ENCODE measurements around the gene SPACA9.

Gene SPACA9

DNA sequence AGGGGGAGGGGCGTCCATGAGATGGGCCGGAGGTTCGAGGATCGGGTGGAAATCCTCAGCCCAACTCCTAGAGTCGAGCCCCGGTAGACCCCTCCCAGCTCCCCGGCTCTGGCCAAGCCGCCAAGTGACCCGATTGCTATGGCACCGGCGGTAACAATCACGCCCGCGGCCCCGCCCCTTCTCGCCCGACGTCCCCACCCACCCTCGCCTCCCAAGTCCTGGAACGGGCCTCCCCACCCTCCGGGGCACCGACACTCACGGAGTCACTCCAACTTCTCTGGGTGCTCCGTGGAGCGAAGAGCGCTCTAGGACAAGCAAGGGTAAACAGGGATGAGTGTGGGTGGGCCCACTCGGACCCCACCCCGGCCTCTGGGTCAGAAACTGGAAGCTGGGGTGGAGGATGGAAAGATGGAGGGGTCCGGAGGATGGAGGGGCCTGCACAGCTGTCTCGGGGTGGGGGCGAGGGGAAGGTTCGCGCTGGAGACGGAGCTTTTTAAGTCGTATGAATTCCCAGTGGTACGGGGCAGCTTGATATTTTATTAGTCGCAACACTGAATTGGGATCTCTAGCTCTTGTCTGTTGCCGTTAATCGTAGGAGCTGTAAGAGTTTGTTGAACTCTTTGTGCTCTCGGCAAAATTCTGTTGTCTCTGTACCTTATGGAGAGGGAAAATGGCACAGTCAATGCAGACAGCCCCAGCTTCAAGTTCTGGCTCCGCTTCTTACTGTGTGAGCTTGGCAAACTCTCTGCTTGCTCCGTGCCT is at the start of gene SPACA9:
Gene SPACA9 (plus strand): TSS at position 204 of the 762 bp plus-strand sequence. CDS start 5,050 bp downstream, outside the sequence.
- in situ Hi-C loops (cut with MboI; ENCODE audit: low sequenced_read_pairs): no loop called here

DNA sequence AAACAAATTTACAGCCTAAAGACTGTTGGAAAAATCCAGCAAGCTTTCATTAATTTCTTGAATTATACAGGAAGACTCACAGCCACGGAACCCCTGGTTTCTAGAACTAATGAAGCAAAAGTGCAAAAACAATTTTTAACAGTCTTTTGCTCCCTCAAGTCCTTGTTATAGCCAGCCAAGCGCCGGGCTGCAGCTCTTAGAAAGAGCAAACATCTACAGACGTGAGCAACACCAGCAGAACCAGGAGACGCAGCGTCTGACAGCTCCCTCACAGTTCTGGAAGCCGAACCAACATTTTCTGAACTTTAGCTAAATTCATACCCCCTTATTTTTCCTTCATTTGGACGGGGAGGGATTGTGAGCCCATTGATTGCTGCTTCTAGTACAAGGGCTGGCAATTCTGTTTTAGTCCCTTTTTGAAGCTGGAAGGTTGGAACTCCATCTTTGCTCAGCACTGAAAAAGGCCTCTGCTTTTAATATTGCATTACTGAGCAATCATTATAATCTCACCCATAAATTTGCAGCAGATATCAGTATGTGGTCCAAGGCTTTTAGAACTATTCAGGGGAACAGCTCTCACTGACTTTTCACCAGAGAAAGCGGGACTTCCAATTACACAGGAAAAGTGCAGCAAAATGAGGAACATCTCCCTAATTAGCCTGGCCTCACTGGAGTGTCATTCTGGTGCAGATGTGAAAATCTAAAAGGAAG is 46.4 kb upstream of the SPACA9 start:
- in situ Hi-C loops (cut with MboI; ENCODE audit: low sequenced_read_pairs): no loop called here

DNA sequence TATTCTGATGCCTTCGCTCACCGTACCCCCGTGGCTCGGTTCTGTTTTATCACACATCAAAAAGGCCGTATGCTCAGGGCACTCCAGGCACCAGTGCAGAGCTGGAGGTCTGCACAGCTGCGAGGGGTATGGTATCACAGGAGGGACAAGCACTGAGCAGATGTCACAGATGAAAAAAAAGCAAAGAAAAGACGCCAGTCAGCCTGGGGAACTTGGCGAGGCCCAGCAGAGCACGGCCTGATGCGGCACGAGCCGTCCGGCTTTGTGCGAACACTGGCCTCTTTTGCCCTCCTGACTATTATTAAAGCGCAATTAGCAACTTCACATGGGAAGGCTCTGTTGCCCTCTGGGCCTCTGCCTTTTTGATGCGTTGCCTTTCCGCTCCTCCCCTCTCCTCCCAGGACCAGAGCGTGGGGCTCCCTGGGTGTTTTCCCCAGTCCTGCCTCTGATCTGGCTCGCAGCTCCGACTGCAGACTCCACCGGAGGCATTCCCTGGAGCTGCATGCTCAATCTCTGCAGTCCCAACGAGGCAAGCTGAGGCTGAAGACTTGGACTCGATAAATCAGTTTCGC is 45.1 kb upstream of the SPACA9 start:
- in situ Hi-C loops (cut with MboI; ENCODE audit: low sequenced_read_pairs): no loop called here

DNA sequence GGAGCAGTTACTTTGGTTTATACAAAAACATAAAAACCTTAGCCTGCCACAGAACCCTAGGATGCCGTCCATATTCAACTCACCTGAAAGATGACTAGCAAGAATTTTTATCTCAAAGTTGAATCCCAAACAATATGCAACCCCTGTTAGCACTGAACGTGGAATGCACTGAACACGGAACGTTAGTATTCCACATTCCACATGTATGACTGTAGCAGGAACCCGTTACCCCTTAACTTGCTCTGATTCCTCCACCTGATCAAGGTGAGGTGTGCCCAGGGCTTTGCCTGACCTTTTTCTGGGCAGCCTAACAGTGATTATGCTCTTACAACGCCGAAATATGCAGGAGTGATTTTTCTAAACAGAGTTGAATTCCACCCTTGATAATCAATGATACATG is 44.4 kb upstream of the SPACA9 start:
- in situ Hi-C loops (cut with MboI; ENCODE audit: low sequenced_read_pairs): no loop called here

DNA sequence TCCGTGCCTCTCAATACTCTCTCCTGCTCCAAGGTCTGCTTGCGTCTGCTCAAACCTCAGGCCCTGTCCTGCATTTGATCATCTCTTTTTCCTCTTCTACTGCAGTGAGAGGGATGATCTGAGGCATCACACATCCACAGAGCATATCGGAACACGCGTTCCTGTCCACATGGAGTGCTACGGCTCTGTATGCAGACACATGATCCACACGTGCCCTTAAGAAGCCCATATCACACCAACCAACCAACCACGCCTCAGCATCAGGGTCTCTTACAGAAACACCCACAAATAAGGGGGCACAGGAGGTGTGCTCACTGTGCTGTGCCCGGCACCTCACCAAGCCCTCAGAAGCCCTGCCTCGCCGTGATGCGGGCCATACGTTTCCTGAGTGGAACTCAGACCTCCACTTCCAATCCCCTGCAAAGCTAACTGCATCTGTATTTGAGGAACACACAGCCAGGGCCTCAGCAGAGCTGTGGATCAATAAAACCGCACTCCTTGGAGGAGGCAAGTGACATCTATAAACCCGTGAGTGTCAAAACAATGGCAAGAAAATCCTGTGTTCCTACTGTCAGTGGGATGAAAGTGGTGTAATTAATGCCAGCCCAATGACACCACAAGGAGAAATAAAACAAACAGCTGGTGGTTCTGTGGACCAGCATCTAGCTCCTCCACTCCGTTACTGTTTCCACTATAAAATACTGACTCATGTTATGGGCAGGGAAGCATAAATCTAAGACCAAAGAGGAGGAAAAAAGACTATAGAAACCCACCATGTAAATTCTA is 41.0 kb upstream of the SPACA9 start:
- in situ Hi-C loops (cut with MboI; ENCODE audit: low sequenced_read_pairs): no loop called here

DNA sequence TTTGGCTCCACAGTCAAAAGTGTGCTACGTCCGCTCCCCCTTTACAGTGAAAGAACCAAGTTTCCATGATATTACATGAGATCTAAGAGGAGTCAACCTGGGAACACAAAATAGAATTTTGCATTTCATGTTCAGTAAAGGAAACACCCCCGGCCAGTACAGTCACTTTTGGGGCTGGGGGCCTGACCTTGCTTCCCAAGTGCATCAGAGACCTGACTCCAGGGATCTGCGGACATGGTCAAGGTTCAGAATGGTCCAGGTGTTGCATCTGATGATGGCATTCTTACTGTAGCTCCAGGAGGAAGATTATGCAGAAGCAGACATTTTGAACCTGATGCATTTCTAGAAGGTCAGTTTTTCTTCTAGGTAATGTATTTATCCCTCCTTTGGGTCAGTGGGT is 40.4 kb upstream of the SPACA9 start:
- in situ Hi-C loops (cut with MboI; ENCODE audit: low sequenced_read_pairs): no loop called here

DNA sequence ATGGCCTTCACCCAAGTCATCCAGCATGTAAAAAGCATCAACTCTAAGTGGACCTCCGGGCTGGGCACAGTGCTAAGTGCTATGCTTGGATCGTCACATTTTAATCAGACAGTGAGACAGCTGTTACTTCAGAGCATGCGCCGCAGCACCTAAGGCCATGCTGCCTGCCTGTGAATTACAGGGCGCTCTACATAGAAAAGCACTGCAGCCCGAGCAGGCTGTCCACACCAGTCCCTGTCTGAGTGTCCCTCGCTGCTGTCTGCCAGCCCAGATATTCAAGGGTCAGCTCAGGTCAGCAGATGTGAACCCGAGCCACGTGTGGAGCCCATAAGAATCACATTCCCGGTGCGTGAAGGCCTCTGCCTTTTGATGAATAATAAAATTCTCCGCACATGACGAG is 37.7 kb upstream of the SPACA9 start:
- in situ Hi-C loops (cut with MboI; ENCODE audit: low sequenced_read_pairs): no loop called here

DNA sequence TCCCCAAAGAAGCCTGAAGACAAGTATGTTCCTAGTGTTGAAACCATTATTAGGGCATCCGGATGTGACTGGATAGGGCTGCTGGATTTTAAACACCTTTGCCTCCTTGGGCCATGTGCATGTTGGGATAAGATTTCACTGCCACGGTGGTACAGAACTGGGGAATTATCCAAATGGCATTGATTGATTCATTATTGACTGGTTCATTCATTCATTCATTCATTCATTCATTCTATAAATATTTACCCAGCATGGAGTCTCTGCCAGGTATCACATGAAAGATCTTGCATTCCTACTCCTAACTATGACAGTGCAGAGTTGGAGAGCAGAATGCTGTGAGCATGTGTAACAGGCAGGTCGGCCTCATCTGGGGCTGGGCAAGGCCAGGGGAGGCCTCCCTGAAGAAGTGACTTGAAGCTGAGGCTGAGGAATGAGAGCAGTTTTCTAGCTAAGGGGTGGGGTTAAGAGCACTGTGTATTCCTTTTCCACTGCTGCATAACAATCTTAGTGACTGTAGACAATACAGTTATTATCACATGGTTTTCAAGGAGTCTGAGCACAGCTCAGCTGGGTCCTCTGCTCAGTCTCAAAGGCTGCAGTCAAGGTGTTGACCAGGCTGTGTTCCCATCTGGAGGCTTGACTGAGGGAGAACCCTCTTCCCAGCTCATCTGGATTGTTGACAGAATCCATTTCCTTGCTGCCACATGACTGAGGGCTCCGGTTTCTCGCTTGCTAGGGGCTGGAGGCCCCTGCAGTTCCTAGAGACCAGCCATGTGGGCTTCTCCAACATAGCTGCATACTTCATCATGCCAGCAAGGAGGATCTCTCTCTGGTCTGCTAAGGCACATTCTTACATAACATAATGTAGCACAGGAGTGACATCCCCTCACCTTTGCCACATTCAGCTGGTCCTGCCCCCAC is 36.3 kb upstream of the SPACA9 start:
- in situ Hi-C loops (cut with MboI; ENCODE audit: low sequenced_read_pairs): no loop called here

DNA sequence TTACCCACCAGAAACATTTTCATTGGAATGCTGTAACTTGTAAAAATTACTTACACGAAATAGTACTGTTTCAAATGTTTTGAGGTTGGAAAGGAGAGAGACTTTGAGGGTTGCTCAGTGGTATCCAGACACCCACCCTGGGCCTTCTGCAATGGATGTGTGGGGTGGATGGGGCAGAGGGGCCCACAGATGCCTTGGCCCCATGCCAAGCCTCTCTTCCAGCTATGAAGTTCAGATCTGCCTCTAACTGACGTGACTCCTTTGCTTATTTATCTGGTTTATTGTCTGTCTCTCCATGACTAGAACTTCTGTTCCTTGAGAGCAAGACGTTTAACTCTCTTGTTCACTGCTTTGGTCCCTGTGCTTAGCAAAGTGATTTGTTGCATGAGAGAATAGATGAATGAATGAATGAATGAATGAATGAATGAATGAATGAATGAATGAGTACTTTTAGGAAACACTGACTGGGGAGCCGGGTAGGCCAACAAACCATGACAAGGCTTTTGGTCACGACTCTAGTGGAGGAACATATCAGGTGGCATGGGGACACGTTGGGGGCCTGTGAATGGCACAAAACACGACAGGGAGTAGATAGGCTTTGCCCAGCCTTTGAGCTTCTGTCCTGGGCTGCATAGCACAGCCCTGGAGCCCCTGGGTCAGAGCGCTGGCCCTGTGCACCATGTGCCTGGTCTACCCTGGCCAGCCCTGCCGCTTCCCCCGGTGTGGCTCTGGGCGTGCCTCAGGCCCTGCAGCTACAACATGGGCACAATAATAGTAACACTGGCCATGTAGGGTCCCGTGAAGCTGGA is 32.4 kb upstream of the SPACA9 start:
- in situ Hi-C loops (cut with MboI; ENCODE audit: low sequenced_read_pairs): no loop called here

DNA sequence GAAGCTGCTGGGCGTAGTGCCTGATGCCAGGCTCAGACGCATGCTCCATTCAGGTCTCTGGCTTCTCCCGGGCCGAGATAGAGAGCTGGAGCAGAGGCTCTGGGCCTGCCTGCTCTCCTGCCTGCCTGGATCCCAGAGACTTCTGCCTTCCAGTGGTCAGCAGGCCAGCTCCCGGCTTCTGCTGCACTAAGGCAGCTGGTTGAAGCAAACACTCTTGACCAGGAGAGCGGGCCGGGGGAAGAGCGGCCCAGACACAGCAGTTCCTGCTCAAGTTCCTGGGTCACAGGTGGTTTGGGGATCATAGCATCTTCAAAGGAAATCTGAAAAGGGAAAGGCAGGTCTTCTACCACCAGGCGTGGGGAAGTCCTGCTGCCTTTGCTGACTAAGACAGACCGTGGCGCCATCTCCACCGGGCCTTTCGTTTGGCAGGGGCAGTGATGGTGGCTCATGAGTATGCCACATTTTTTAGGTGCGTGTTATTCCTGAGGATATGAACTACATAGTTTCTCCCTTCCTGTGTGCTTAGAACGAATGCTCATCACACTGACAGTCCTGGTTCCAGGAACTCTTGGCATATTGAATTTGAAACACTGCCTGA is 31.7 kb upstream of the SPACA9 start:
- in situ Hi-C loops (cut with MboI; ENCODE audit: low sequenced_read_pairs): no loop called here

DNA sequence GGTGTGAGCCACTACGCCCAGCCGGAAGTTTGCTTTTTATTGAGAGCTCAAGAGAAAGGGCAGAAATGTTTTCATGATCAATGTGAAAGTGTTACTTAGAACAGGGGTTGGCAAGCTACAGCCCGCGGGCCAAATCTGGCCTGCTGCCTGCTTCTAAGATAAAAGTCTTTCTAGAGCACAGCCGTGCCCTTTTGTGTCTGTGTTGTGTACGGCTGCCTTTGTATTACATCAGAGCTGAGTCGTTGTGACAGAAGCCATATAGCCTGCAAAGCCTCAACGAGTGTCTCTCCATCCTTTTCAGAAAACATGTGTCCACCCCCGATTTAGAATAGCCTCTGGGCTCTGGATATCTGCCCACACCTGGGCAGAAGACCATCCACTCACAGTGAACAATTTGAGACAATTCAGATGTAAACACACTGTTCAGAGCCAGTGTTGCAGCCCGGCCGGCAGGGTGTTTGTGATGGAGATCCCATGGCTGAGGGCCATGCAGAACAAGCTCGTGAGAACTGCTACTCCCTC is 29.5 kb upstream of the SPACA9 start:
- in situ Hi-C loops (cut with MboI; ENCODE audit: low sequenced_read_pairs): no loop called here

DNA sequence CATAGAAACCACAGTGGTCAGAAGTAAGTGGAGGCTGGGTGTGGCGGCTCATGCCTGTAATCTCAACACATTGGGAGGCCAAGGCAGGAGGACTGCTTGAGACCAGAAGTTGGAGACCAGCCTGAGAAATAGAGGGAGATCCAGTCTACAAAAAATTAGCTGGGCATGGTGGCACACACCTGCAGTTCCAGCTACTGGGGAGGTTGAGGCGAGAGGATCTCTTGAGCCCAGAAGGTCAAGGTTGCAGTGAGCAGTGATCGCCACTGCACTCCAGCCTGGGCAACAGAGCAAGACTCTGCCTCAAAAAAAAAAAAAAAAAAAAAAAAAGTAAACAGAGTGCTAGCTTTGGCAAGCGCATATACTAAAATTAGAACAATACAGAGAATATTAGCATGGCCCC is 25.2 kb upstream of the SPACA9 start:
- in situ Hi-C loops (cut with MboI; ENCODE audit: low sequenced_read_pairs): no loop called here

DNA sequence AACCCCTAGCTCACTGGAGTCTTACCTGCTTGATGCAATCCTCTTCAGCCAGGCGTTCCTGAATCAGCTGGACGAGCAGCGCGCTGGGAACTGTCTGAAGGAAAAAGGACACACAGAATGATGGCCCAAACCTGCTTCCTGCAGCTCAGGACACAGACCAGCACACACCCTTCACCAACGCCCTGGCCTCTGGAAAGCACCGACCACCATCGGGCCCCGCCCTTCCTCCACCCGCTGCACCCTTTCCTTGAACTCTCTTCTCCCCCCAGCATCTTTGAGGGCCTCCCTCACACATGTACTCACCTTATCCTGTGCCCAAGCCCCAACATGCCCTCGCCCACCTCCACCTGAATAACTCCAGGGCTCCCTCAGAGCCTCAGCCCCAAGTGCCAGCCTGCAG is 23.9 kb upstream of the SPACA9 start:
- in situ Hi-C loops (cut with MboI; ENCODE audit: low sequenced_read_pairs): no loop called here

DNA sequence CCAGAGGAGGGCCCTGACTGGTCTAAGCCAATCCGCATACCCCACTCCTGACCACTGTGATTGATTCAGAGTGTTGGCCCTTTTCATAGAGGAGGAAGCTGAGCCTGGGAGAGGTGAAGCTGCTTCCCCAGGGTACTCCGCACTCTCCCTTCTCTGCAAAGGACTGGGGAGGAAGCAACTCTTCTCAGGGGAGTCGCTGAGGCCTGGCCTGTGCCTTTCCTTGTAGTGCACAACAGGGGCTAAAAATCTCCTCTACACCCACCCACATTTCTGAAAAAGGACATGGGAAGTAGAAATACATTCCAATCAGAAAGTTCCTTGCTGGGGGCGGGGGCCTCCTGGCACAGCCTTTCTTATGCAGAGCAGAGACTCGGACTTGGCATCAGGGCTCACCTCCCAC is 22.8 kb upstream of the SPACA9 start:
- in situ Hi-C loops (cut with MboI; ENCODE audit: low sequenced_read_pairs): no loop called here

DNA sequence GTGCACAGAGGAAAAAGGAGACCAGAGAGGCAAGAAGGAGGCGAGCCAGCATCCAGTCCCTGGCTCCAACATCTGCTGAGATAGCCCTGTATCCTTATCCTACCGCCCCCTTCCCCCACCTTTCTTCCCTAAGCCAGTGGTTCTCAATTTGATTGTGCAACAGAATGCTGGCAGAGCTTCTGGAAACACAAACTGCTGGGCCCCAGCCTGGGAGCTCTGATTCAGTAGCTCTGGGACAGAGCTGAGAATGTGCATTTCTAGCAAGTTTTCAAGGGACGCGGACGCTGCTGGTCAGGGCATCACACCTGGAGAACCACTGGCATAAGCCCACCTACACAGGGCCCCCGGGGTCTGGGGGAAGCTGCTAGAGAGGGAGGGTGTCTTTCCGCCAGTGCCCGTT is 21.7 kb upstream of the SPACA9 start:
- in situ Hi-C loops (cut with MboI; ENCODE audit: low sequenced_read_pairs): no loop called here

DNA sequence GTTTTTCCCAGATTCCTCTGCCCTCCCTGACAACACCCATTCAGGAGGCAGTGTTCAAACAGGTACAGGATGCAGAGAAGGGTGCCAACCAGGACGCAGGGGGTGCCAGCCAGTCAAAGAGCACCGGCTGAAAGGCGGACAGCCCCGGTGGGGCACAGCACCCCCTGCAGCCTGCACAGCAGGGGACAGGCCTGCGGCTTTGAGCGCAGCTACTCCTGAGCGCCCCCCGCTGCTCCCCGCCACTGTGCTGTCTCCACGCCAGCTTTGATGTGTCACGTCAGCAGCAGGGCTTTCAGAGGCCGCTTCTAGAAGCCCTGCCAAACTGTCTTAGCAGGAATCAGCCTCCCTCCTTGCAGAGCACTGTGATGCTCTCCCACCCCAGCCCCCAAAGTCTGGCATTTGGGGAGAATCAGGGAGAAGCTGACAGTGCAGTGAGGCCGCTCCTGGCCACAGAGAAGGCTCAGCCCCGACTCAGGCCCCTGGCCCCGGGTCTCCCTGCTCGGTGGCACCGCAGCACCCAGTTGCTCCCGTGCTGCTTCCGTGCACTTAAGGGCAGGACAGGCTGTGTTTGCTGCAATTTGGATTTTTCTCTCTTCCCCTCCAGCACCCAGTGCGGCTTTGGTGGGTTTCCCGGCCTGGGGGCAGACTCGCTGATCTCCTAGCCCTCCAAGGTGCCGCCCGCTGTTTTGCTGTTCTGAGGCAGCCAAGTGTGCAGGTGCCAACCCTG is 20.9 kb upstream of the SPACA9 start:
- in situ Hi-C loops (cut with MboI; ENCODE audit: low sequenced_read_pairs): no loop called here

DNA sequence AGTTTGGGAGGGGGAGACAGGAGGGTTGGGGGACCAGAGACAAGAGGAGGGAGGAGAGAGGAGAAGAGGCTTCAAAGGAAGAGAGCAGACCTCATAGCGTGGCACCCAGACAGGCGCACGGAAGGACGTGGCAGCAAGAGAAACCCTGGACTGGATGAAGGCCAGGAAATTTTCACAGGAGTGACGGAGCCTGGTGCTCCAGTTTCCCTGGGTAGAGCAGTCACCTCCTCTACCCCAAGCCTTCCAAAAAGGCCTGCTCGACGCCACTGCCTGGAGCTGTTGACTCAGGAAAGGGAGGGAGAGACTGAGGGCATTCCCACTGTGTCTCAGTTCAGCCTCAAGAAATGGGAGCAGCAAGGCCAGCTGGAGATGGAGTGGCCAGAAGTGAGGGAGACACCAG is 19.9 kb upstream of the SPACA9 start:
- in situ Hi-C loops (cut with MboI; ENCODE audit: low sequenced_read_pairs): no loop called here

DNA sequence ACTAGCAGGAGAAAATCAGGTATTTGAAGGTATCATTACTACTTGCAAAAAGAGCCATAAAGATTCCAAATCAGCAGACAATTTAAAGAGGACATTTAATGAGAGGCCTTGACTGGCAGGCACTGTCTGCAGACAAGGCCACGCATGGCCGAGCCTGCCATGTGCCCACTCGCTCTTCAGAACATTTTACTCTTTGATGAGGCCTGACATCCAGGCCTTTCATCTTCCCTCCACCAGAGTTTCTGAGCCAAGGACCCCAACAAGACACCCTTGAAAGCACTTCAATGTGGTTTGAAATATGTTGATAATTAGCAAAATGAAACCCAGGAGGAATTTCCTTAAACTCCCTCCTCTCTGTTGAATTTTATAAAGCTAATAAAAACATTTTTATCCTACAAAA is 17.0 kb upstream of the SPACA9 start:
- in situ Hi-C loops (cut with MboI; ENCODE audit: low sequenced_read_pairs): no loop called here
